Liver (tissue), 9 donors: ENCODE measurements around the gene SLFN12L. TPM values are rescaled to one million over a fixed set of nuclear protein-coding genes. Genes with fewer than 3 reads are reported as not detected.
"Not testable (repeated sequence)": the region's sequence is repeated elsewhere in the genome, so short reads cannot be mapped to it uniquely, and the experiment has no call there.

Experiments used
- DNase-seq: peaks from one replicate; pipeline ENCODE4 v3.0.0-alpha.2; 2017; ENCODE audit warnings: low spot score
- H3K27ac ChIP-seq, 2 donors: one replicate each; pipeline ENCODE4 v1.7.0; 2013; ENCODE audit warnings: inconsistent platforms in 2 of 2, low read length in 2 of 2, control low read depth in 1 of 2, low read depth in 1 of 2, mild to moderate bottlenecking in 1 of 2
- H3K27me3 ChIP-seq, 4 donors: one replicate each; pipeline versions ENCODE4 v1.6.1 to v1.7.0; 2013; ENCODE audit warnings: low read length in 3 of 4, inconsistent platforms in 1 of 4, mild to moderate bottlenecking in 1 of 4, moderate library complexity in 1 of 4; ENCODE audit not compliant: control insufficient read depth in 4 of 4, insufficient read depth in 4 of 4
- H3K36me3 ChIP-seq, 4 donors: one replicate each; pipeline versions ENCODE4 v1.6.1 to v1.7.0; 2013; ENCODE audit warnings: low read length in 3 of 4, mild to moderate bottlenecking in 3 of 4, low read depth in 1 of 4, moderate library complexity in 1 of 4; ENCODE audit not compliant: control insufficient read depth in 4 of 4, insufficient read depth in 3 of 4
- H3K4me1 ChIP-seq, 4 donors: one replicate each; pipeline versions ENCODE4 v1.6.1 to v1.7.0; 2013; ENCODE audit warnings: low read length in 3 of 4, mild to moderate bottlenecking in 3 of 4, moderate library complexity in 1 of 4; ENCODE audit not compliant: control insufficient read depth in 4 of 4, insufficient read depth in 4 of 4
- H3K4me3 ChIP-seq, 3 donors: one replicate each; pipeline versions ENCODE4 v1.6.1 to v1.7.0; 2013; ENCODE audit warnings: low read length in 3 of 3, control low read depth in 1 of 3, low read depth in 1 of 3, mild to moderate bottlenecking in 1 of 3
- H3K9ac ChIP-seq, 2 donors: one replicate each; pipeline ENCODE4 v1.7.0; 2013; ENCODE audit warnings: low read length in 2 of 2, mild to moderate bottlenecking in 2 of 2, moderate library complexity in 2 of 2, control low read depth in 1 of 2, low read depth in 1 of 2
- H3K9me3 ChIP-seq, 4 donors: one replicate each; pipeline versions ENCODE4 v1.6.1 to v1.7.0; 2013; ENCODE audit warnings: low read length in 3 of 4; ENCODE audit not compliant: control insufficient read depth in 4 of 4
- EGR1 ChIP-seq, 2 donors: IDR thresholded peaks; 2 replicates each; pipeline ENCODE4 v1.6.1; 2016 to 2018; ENCODE audit warnings: antibody characterized with exemption in 2 of 2, low read depth in 2 of 2
- FOXA1 ChIP-seq: IDR thresholded peaks from 2 replicates; pipeline ENCODE4 v1.6.1; 2016; ENCODE audit warnings: antibody characterized with exemption
- FOXA2 ChIP-seq: IDR thresholded peaks from 2 replicates; pipeline ENCODE4 v1.6.1; 2016; ENCODE audit warnings: antibody characterized with exemption
- GABPA ChIP-seq, 2 donors: IDR thresholded peaks in 1 of 2; conservative IDR thresholded peaks in 1 of 2; 2 replicates each; pipeline ENCODE4 v1.6.1; 2016; ENCODE audit warnings: antibody characterized with exemption in 2 of 2, mild to moderate bottlenecking in 1 of 2, moderate library complexity in 1 of 2
- HNF4A ChIP-seq, 2 donors: conservative IDR thresholded peaks; 2 replicates each; pipeline ENCODE4 v1.6.1; 2016; ENCODE audit warnings: antibody characterized with exemption in 2 of 2, mild to moderate bottlenecking in 2 of 2
- HNF4G ChIP-seq: IDR thresholded peaks from 2 replicates; pipeline ENCODE4 v1.6.1; 2016; ENCODE audit warnings: antibody characterized with exemption
- JUND ChIP-seq, 2 donors: IDR thresholded peaks; 2 replicates each; pipeline ENCODE4 v1.6.1; 2016; ENCODE audit warnings: antibody characterized with exemption in 2 of 2
- NR2F2 ChIP-seq: IDR thresholded peaks from 2 replicates; pipeline ENCODE4 v1.6.1; 2016; ENCODE audit warnings: antibody characterized with exemption
- RAD21 ChIP-seq, 2 donors: IDR thresholded peaks; 2 replicates each; pipeline ENCODE4 v1.6.1; 2016; ENCODE audit warnings: antibody characterized with exemption in 2 of 2, mild to moderate bottlenecking in 2 of 2
- RXRA ChIP-seq, 2 donors: IDR thresholded peaks; 2 replicates each; pipeline ENCODE4 v1.6.1; 2017 to 2018; ENCODE audit warnings: antibody characterized with exemption in 2 of 2, mild to moderate bottlenecking in 1 of 2
- SP1 ChIP-seq: IDR thresholded peaks from 2 replicates; pipeline ENCODE4 v1.6.1; 2018; ENCODE audit warnings: antibody characterized with exemption, mild to moderate bottlenecking
- TAF1 ChIP-seq: conservative IDR thresholded peaks from 2 replicates; pipeline ENCODE4 v1.6.1; 2016; ENCODE audit warnings: antibody characterized with exemption, mild to moderate bottlenecking
- YY1 ChIP-seq: IDR thresholded peaks from 2 replicates; pipeline ENCODE4 v1.6.1; 2016; ENCODE audit warnings: antibody characterized with exemption, mild to moderate bottlenecking
- WGBS: extraction: QIAGEN DNeasy Blood & Tissue Kit; methylation state at CpG from one replicate; pipeline ENCODE4 v1.1.7; 2013; 5-methylcytosine and 5-hydroxymethylcytosine counted together
- polyA plus RNA-seq, 2 donors: library from polyadenylated mRNA; stranded (reverse) in 1 of 2; unstranded in 1 of 2; fragments of 200-250 nt in 1 of 2; fragments of >200 nt in 1 of 2; fragmentation: Nextera tagmentation in 1 of 2; extraction: Ambion mirVana in 1 of 2; gene quantifications; one replicate each; pipeline versions ENCODE4 v1.2.1 to v1.2.3, GENCODE V29; 2013 to 2015
- total RNA-seq, 2 donors: library from RNA; depleted of rRNA; stranded (reverse); fragments of >200 nt; gene quantifications; one replicate each; pipeline ENCODE4 v1.2.3, GENCODE V29; 2014
- TF ChIP-seq, protein P1 (sequence below): IDR thresholded peaks from 2 replicates; pipeline ENCODE4 v1.6.1; 2016; ENCODE audit warnings: antibody characterized with exemption
- TF ChIP-seq, protein P2 (sequence below): IDR thresholded peaks from 2 replicates; pipeline ENCODE4 v1.6.1; 2016; ENCODE audit warnings: antibody characterized with exemption
- TF ChIP-seq, protein P3 (sequence below): IDR thresholded peaks from 2 replicates; pipeline ENCODE4 v1.6.1; 2016; ENCODE audit warnings: antibody characterized with exemption
- TF ChIP-seq, protein P4 (sequence below): fragments of 150-350 bp; IDR thresholded peaks from 2 replicates; pipeline ENCODE4 v1.5.1; 2017; ENCODE audit warnings: improper control_type of control experiment, low read depth, low read length; ENCODE audit not compliant: missing input control
- TF ChIP-seq, protein P5 (sequence below): IDR thresholded peaks from 2 replicates; pipeline ENCODE4 v1.6.1; 2016; ENCODE audit warnings: antibody characterized with exemption, mild to moderate bottlenecking
- donor health status: healthy.
- donor health status: healthy.
- donor health status: healthy.
- donor health status: healthy.
- donor health status: healthy.

SLFN12L gene
- total and polyA plus RNA-seq, 4 donors = 0.09 to 2.2 (median 0.27) TPM

DNA sequence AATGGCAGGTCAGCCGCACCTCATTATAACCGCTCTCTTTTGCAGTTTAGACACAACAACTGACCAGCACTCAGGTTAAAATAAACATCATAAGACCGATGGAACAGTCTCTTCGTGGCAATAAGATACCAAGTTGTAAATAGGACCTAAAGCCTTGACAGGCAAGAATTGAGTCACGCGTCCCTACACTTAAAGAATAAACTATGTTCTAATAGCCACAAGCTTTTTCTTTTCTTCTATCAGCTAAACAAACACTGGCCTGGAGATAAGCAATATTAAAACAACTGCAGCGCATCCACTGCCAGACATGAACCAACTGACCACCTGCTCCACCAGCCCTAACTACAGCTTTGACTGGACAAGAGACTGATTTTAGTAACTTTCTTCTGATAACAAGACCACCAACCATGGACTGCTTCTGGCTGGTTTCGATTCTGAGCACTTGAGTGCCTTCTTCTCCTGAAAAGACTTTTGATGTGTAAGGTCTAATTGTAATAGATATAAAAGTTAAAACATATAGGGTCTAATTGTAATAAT lies 17.5 kb downstream of the SLFN12L start:
- WGBS = 65% methylated on average over 8 of the region's 8 CpGs
- no peak overlapping the region for H3K9ac ChIP-seq
- H3K4me1 ChIP-seq = peaks cover 0 to 3% (median 0%) of the 10 kb centered on the region in 4 donors
- H3K27me3 ChIP-seq = peaks cover 0 to 8% (median 3%) of the 10 kb centered on the region in 4 donors
- no peak overlapping the region for H3K4me3 ChIP-seq
- H3K9me3 ChIP-seq = no peaks in the 10 kb centered on the region
- DNase-seq = no peak
- TF ChIP-seq FOXA2 (no peak), YY1 (no peak), FOXA1 (no peak)
- TF ChIP-seq, protein P1, sequence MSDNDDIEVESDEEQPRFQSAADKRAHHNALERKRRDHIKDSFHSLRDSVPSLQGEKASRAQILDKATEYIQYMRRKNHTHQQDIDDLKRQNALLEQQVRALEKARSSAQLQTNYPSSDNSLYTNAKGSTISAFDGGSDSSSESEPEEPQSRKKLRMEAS = no peak
- no peak overlapping the region for H3K27ac ChIP-seq
- H3K36me3 ChIP-seq = no peaks in the 10 kb centered on the region

DNA sequence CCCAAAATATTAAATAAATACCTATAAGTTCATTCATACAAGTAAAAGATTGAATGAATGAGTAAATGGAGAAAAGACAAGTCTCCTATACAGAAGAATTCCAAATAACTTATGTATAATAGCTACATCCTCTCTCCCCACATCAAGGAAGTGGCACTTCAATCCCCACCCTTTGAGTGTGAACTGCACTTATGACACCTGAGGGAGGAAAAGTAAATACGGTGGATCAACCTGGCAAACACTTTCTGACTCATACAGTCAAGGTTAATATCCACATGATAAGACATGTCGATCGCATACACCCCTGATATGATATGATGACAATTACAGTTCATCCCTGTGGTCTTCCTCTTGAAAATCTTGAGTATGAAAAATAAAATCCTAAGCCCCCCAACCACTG lies 18.0 kb downstream of the SLFN12L start:
- H3K27me3 ChIP-seq = peaks cover 0 to 12% (median 3%) of the 10 kb centered on the region in 4 donors
- no peak overlapping the region for H3K4me3 ChIP-seq
- 55% methylated on average over 3 of the region's 3 CpGs for WGBS
- H3K36me3 ChIP-seq = no peaks in the 10 kb centered on the region
- H3K9me3 ChIP-seq = no peaks in the 10 kb centered on the region
- no peak for TF ChIP-seq JUND (IDR thresholded peaks at IDR 0.05)
- TF ChIP-seq, protein P2, sequence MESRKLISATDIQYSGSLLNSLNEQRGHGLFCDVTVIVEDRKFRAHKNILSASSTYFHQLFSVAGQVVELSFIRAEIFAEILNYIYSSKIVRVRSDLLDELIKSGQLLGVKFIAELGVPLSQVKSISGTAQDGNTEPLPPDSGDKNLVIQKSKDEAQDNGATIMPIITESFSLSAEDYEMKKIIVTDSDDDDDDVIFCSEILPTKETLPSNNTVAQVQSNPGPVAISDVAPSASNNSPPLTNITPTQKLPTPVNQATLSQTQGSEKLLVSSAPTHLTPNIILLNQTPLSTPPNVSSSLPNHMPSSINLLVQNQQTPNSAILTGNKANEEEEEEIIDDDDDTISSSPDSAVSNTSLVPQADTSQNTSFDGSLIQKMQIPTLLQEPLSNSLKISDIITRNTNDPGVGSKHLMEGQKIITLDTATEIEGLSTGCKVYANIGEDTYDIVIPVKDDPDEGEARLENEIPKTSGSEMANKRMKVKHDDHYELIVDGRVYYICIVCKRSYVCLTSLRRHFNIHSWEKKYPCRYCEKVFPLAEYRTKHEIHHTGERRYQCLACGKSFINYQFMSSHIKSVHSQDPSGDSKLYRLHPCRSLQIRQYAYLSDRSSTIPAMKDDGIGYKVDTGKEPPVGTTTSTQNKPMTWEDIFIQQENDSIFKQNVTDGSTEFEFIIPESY = no peak
- TF ChIP-seq EGR1 (IDR thresholded peaks at IDR 0.05; ENCODE audit: low read depth in 2 of 2) = no peak
- no peak for TF ChIP-seq HNF4G
- TF ChIP-seq TAF1 = no peak
- TF ChIP-seq HNF4A (conservative IDR thresholded peaks at IDR 0.05) = no peak
- TF ChIP-seq, protein P3, sequence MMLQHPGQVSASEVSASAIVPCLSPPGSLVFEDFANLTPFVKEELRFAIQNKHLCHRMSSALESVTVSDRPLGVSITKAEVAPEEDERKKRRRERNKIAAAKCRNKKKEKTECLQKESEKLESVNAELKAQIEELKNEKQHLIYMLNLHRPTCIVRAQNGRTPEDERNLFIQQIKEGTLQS = no peak
- TF ChIP-seq GABPA (IDR thresholded peaks at IDR 0.05 in 1 of 2, conservative IDR thresholded peaks at IDR 0.05 in 1 of 2) = no peak
- no peak for TF ChIP-seq FOXA2
- TF ChIP-seq SP1 = no peak
- no peak for TF ChIP-seq YY1
- TF ChIP-seq FOXA1 = no peak
- TF ChIP-seq, protein P1 = no peak
- TF ChIP-seq, protein P4, sequence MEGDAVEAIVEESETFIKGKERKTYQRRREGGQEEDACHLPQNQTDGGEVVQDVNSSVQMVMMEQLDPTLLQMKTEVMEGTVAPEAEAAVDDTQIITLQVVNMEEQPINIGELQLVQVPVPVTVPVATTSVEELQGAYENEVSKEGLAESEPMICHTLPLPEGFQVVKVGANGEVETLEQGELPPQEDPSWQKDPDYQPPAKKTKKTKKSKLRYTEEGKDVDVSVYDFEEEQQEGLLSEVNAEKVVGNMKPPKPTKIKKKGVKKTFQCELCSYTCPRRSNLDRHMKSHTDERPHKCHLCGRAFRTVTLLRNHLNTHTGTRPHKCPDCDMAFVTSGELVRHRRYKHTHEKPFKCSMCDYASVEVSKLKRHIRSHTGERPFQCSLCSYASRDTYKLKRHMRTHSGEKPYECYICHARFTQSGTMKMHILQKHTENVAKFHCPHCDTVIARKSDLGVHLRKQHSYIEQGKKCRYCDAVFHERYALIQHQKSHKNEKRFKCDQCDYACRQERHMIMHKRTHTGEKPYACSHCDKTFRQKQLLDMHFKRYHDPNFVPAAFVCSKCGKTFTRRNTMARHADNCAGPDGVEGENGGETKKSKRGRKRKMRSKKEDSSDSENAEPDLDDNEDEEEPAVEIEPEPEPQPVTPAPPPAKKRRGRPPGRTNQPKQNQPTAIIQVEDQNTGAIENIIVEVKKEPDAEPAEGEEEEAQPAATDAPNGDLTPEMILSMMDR = no peak
- TF ChIP-seq, protein P5, sequence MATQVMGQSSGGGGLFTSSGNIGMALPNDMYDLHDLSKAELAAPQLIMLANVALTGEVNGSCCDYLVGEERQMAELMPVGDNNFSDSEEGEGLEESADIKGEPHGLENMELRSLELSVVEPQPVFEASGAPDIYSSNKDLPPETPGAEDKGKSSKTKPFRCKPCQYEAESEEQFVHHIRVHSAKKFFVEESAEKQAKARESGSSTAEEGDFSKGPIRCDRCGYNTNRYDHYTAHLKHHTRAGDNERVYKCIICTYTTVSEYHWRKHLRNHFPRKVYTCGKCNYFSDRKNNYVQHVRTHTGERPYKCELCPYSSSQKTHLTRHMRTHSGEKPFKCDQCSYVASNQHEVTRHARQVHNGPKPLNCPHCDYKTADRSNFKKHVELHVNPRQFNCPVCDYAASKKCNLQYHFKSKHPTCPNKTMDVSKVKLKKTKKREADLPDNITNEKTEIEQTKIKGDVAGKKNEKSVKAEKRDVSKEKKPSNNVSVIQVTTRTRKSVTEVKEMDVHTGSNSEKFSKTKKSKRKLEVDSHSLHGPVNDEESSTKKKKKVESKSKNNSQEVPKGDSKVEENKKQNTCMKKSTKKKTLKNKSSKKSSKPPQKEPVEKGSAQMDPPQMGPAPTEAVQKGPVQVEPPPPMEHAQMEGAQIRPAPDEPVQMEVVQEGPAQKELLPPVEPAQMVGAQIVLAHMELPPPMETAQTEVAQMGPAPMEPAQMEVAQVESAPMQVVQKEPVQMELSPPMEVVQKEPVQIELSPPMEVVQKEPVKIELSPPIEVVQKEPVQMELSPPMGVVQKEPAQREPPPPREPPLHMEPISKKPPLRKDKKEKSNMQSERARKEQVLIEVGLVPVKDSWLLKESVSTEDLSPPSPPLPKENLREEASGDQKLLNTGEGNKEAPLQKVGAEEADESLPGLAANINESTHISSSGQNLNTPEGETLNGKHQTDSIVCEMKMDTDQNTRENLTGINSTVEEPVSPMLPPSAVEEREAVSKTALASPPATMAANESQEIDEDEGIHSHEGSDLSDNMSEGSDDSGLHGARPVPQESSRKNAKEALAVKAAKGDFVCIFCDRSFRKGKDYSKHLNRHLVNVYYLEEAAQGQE = no peak
- no peak for TF ChIP-seq RAD21 (IDR thresholded peaks at IDR 0.05)
- no peak for TF ChIP-seq NR2F2
- no peak for TF ChIP-seq RXRA (IDR thresholded peaks at IDR 0.05)
- peaks cover 0 to 3% (median 0%) of the 10 kb centered on the region in 4 donors for H3K4me1 ChIP-seq
- H3K27ac ChIP-seq = no peak overlapping the region
- no peak overlapping the region for H3K9ac ChIP-seq
- DNase-seq = no peak

DNA sequence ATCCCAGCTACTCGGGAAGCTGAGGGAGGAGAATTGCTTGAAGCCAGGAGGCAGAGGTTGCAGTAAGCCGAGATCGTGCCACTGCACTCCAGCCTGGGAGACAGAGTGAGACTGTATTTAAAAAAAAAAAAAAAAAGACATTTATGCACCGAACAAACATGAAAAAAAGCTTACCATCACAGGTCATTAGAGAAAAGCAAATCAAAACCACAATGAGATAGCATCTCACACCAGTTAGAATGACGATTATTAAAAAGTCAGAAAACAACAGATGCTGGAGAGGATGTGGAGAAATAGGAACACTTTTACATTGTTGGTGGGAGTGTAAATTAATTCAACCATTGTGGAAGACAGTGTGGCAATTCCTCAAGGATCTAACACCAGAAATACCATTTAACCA lies 19.0 kb downstream of the SLFN12L start:
- not testable (repeated sequence) for H3K4me3 ChIP-seq, H3K9ac ChIP-seq, H3K27ac ChIP-seq, DNase-seq, H3K36me3 ChIP-seq, H3K9me3 ChIP-seq, H3K4me1 ChIP-seq
- peaks cover 0 to 12% (median 7%) of the 10 kb centered on the region in 4 donors for H3K27me3 ChIP-seq
- 83% methylated on average over 5 of the region's 5 CpGs for WGBS
